H1 (cell line): ENCODE data around the gene CHCHD6. TPM values are rescaled to one million over a fixed set of nuclear protein-coding genes. Genes with fewer than 3 reads are reported as not detected.

ENCODE experiments used
- CTCF ChIA-PET: fragments of 300-600 bp; sonication (Branson Sonifier 250); formaldehyde crosslinking; loops from one replicate; lab custom pipeline; 2021; ENCODE audit not compliant: partially characterized antibody; lab: Charles Lee
- POLR2A ChIA-PET: fragments of 300-600 bp; sonication (Branson Sonifier 250); formaldehyde crosslinking; loops from one replicate; lab custom pipeline; 2021; ENCODE audit warnings: inconsistent platforms; ENCODE audit not compliant: partially characterized antibody; lab: Charles Lee
- DNase-seq, 2 experiments: peaks; one replicate each; pipeline versions ENCODE4 v3.0.0 to v3.0.0-alpha.2; 2010 to 2022; ENCODE audit warnings: low spot score in 2 of 2, low read depth in 1 of 2, mixed read lengths in 1 of 2
- FAIRE-seq: peaks from 2 replicates; lab custom pipeline; 2011; peaks lifted over from hg19 to GRCh38; lab: Jason Lieb, UNC
- H2AFZ ChIP-seq: 2 replicates; pipeline ENCODE4 v1.8.1; 2012; ENCODE audit warnings: low read length, inconsistent platforms
- H2AK5ac ChIP-seq: 2 replicates; pipeline ENCODE4 v1.6.1; 2013; ENCODE audit warnings: low read depth, low read length
- H2BK120ac ChIP-seq: replicated peaks from 2 replicates; pipeline ENCODE3; 2013; ENCODE audit warnings: low read depth, low read length, inconsistent platforms
- H2BK12ac ChIP-seq: 2 replicates; pipeline ENCODE4 v1.6.1; 2013; ENCODE audit warnings: low read depth, low read length
- H2BK15ac ChIP-seq: 2 replicates; pipeline ENCODE4 v1.6.1; 2013; ENCODE audit warnings: low read length
- H2BK20ac ChIP-seq: 2 replicates; pipeline ENCODE4 v1.6.1; 2013; ENCODE audit warnings: low read length
- H2BK5ac ChIP-seq: 2 replicates; pipeline ENCODE4 v1.6.1; 2013; ENCODE audit warnings: low read depth, low read length
- H3K14ac ChIP-seq: 2 replicates; pipeline ENCODE4 v1.6.1; 2013; ENCODE audit warnings: inconsistent platforms; ENCODE audit not compliant: insufficient read length
- H3K18ac ChIP-seq: 2 replicates; pipeline ENCODE4 v1.6.1; 2013; ENCODE audit warnings: low read length; ENCODE audit errors: extremely low read depth
- H3K23ac ChIP-seq: 2 replicates; pipeline ENCODE4 v1.6.1; 2013; ENCODE audit warnings: inconsistent platforms; ENCODE audit not compliant: insufficient read length
- H3K23me2 ChIP-seq: 2 replicates; pipeline ENCODE4 v1.6.1; 2013; ENCODE audit warnings: low read depth, low read length
- H3K27ac ChIP-seq: 2 replicates; pipeline ENCODE4 v1.6.1; 2011; ENCODE audit warnings: low read depth, low read length, inconsistent platforms
- H3K27me3 ChIP-seq, 4 experiments: replicated peaks in 1 of 4; 1 replicate in 1 of 4; 2 replicates in 3 of 4; pipeline versions ENCODE4 v1.6.1 to v1.8.1; 2011 to 2013; ENCODE audit warnings: low read length in 3 of 4, mild to moderate bottlenecking in 3 of 4, inconsistent platforms in 2 of 4, mixed read lengths in 2 of 4, moderate library complexity in 1 of 4; ENCODE audit not compliant: control insufficient read depth in 3 of 4, insufficient read depth in 3 of 4; ENCODE audit errors: extremely low read depth in 1 of 4
- H3K36me3 ChIP-seq, 4 experiments: 2 replicates each; pipeline versions ENCODE4 v1.6.1 to v1.8.1; 2011 to 2013; ENCODE audit warnings: mild to moderate bottlenecking in 4 of 4, low read length in 3 of 4, moderate library complexity in 2 of 4, control low read depth in 1 of 4, inconsistent platforms in 1 of 4; ENCODE audit not compliant: insufficient read depth in 4 of 4, control insufficient read depth in 2 of 4
- H3K4ac ChIP-seq: replicated peaks from 2 replicates; pipeline ENCODE3; 2013; ENCODE audit warnings: low read length, low read depth, mixed read lengths, inconsistent platforms; ENCODE audit not compliant: insufficient read length
- H3K4me1 ChIP-seq, 4 experiments: replicated peaks in 1 of 4; 1 replicate in 1 of 4; 2 replicates in 3 of 4; pipeline versions ENCODE4 v1.6.1 to v1.8.1; 2011 to 2013; ENCODE audit warnings: low read length in 3 of 4, inconsistent platforms in 2 of 4, mixed read lengths in 1 of 4; ENCODE audit not compliant: insufficient read depth in 4 of 4, control insufficient read depth in 3 of 4
- H3K4me2 ChIP-seq, 2 experiments: 2 replicates each; pipeline versions ENCODE4 v1.6.1 to v1.8.1; 2011 to 2013; ENCODE audit warnings: low read depth in 2 of 2, low read length in 2 of 2, control low read depth in 1 of 2, inconsistent platforms in 1 of 2, mild to moderate bottlenecking in 1 of 2; ENCODE audit not compliant: insufficient read depth in 1 of 2
- H3K4me3 ChIP-seq, 4 experiments: fragments of 200-600, 300-600 bp in 1 of 4; sonication (generic), shearing (Covaris generic), sonication (Bioruptor Twin) in 1 of 4; 2 replicates each; pipeline versions ENCODE4 v1.5.1 to v1.8.1; 2011 to 2016; ENCODE audit warnings: low read length in 4 of 4, low read depth in 3 of 4, control low read depth in 2 of 4, inconsistent platforms in 2 of 4, mild to moderate bottlenecking in 2 of 4, mixed read lengths in 1 of 4, moderate library complexity in 1 of 4; ENCODE audit not compliant: insufficient read depth in 2 of 4; ENCODE audit errors: extremely low read depth in 1 of 4
- H3K56ac ChIP-seq: replicated peaks from 2 replicates; pipeline ENCODE3; 2013; ENCODE audit warnings: low read depth, mild to moderate bottlenecking, mixed read lengths, low read length, inconsistent platforms; ENCODE audit not compliant: insufficient read length
- H3K79me1 ChIP-seq: 2 replicates; pipeline ENCODE4 v1.6.1; 2013; ENCODE audit warnings: low read depth, low read length, control low read depth
- H3K79me2 ChIP-seq, 2 experiments: 2 replicates each; pipeline versions ENCODE4 v1.6.1 to v1.8.1; 2012 to 2013; ENCODE audit warnings: low read length in 2 of 2, mild to moderate bottlenecking in 2 of 2, inconsistent platforms in 1 of 2; ENCODE audit not compliant: insufficient read depth in 2 of 2, control insufficient read depth in 1 of 2
- H3K9ac ChIP-seq, 4 experiments: replicated peaks in 1 of 4; 1 replicate in 1 of 4; 2 replicates in 3 of 4; pipeline versions ENCODE4 v1.6.1 to v1.8.1; 2011 to 2013; ENCODE audit warnings: low read depth in 3 of 4, low read length in 3 of 4, control low read depth in 2 of 4, mild to moderate bottlenecking in 2 of 4, moderate library complexity in 2 of 4, inconsistent platforms in 1 of 4; ENCODE audit errors: extremely low read depth in 1 of 4
- H3K9me3 ChIP-seq, 2 experiments: 2 replicates each; pipeline versions ENCODE4 v1.6.1 to v1.8.1; 2012 to 2013; ENCODE audit warnings: mild to moderate bottlenecking in 2 of 2, moderate library complexity in 2 of 2, control low read depth in 1 of 2, inconsistent platforms in 1 of 2, low read depth in 1 of 2, low read length in 1 of 2, mixed read lengths in 1 of 2; ENCODE audit not compliant: insufficient read depth in 2 of 2
- H4K20me1 ChIP-seq, 2 experiments: replicated peaks in 1 of 2; 2 replicates each; pipeline versions ENCODE3 to v1.8.1; 2011 to 2013; ENCODE audit warnings: inconsistent platforms in 2 of 2, low read length in 2 of 2, mild to moderate bottlenecking in 1 of 2; ENCODE audit not compliant: insufficient read depth in 2 of 2, control insufficient read depth in 1 of 2
- H4K5ac ChIP-seq: 2 replicates; pipeline ENCODE4 v1.6.1; 2013; ENCODE audit warnings: low read length, low read depth, mixed read lengths, inconsistent platforms; ENCODE audit not compliant: insufficient read length
- H4K8ac ChIP-seq: 2 replicates; pipeline ENCODE4 v1.8.0; 2013; ENCODE audit warnings: mild to moderate bottlenecking, moderate library complexity, low read length, inconsistent platforms; ENCODE audit not compliant: insufficient read depth; ENCODE audit errors: extremely low read depth
- H4K91ac ChIP-seq: replicated peaks from 2 replicates; pipeline ENCODE3; 2013; ENCODE audit warnings: low read length, mixed read lengths, inconsistent platforms; ENCODE audit not compliant: insufficient read length
- CEBPB ChIP-seq: IDR thresholded peaks from 2 replicates; pipeline ENCODE4 v1.6.1; 2012; ENCODE audit warnings: low read depth, low read length
- PHF8 ChIP-seq: fragments of 200-600 bp; sonication (generic); conservative IDR thresholded peaks from 2 replicates; pipeline ENCODE4 v1.7.1; 2012; ENCODE audit warnings: low read depth, mild to moderate bottlenecking, inconsistent platforms, low read length, moderate library complexity
- WGBS, 2 experiments: shearing (Covaris generic) in 1 of 2; methylation state at CpG; one replicate each; pipeline versions ENCODE4 v1.1.6 to v1.1.7; 2013 to 2015; ENCODE audit warnings: low lambda C conversion rate in 2 of 2, mixed read lengths in 2 of 2, inconsistent platforms in 1 of 2, low coverage in 1 of 2, missing lambda C conversion rate in 1 of 2; ENCODE audit not compliant: insufficient replicate concordance in 2 of 2, insufficient coverage in 1 of 2, insufficient read length in 1 of 2; ENCODE audit errors: extremely low coverage in 1 of 2, missing lambda C conversion rate in 1 of 2; 5-methylcytosine and 5-hydroxymethylcytosine counted together
- polyA plus RNA-seq, 7 experiments: library from polyadenylated mRNA; depleted of rRNA in 3 of 7; stranded (reverse) in 5 of 7; unstranded in 2 of 7; fragments of >200 nt in 5 of 7; fragments of 200-250 nt in 2 of 7; gene quantifications; 1 replicate in 5 of 7; 2 replicates in 1 of 7; 4 replicates in 1 of 7; pipeline versions ENCODE4 v1.2.1 to v1.2.3, GENCODE V29; 2011 to 2013; ENCODE audit warnings: missing spikeins in 2 of 7, mixed read lengths in 2 of 7
- total RNA-seq: library from RNA; stranded (reverse); fragmentation: NEBNext Ultra II Directional; extraction: Animal tissue kit (Norgen Biotek cat#: 25700); gene quantifications from 2 replicates; pipeline ENCODE4 v1.2.1, GENCODE V29; 2021

Gene CHCHD6
- total and polyA plus RNA-seq, 2 of the 8 experiments (the other 6 are each of a cell fraction or from before 2014, with no cell fraction given) = 32.4 to 37.6 TPM

GRCh38 chr3:126952983-126953660 is 249.1 kb downstream of the CHCHD6 start:
- no peak for TF ChIP-seq CEBPB
- TF ChIP-seq PHF8 = no peak
- Histone ChIP-seq H2AFZ (no peak overlapping the region), H3K27me3 (no peaks in the 10 kb centered on the region), H3K23me2 (no peaks in the 10 kb centered on the region), H3K79me2 (no peaks in the 10 kb centered on the region), H3K4me3 (no peak overlapping the region), H3K56ac (no peak overlapping the region), H4K8ac (no peak overlapping the region), H3K18ac (no peak overlapping the region), H2BK5ac (no peak overlapping the region), H4K5ac (no peak overlapping the region), H2BK20ac (no peak overlapping the region), H2BK15ac (no peak overlapping the region), H3K23ac (no peak overlapping the region), H4K20me1 (peaks cover 0 to 2% of the 10 kb centered on the region in 2 experiments), H3K14ac (no peak overlapping the region), H3K9ac (no peak overlapping the region), H2BK12ac (no peak overlapping the region), H2BK120ac (no peak overlapping the region), H3K4me2 (no peak overlapping the region), H3K27ac (no peak overlapping the region), H3K9me3 (no peaks in the 10 kb centered on the region), H3K79me1 (no peaks in the 10 kb centered on the region), H4K91ac (no peak overlapping the region), H3K4ac (no peak overlapping the region), H2AK5ac (no peak overlapping the region), H3K36me3 (no peaks in the 10 kb centered on the region), H3K4me1 (no peaks in the 10 kb centered on the region)
- FAIRE-seq (no peak), DNase-seq (no peak)
- 90% methylated on average over 12 of the region's 12 CpGs; no CpG with 5 or more reads in 1 of the 2 experiments for WGBS, 2 experiments
- ChIA-PET POLR2A (no interaction called here), CTCF (interaction anchor here (0.9 to 3.7 kb wide), 5 partner anchors 14 to 201 kb away, joined by 3 to 13 read pairs (median 3); no protein-coding TSS in a partner anchor)
